IMR-90 (cell line): ENCODE results near the gene SRGAP3. TPM values are rescaled to one million over a fixed set of nuclear protein-coding genes. Genes with fewer than 3 reads are reported as not detected.

Experiments
- ATAC-seq: fragments of 200-7000 bp; cut with Tn5 transposase; 2 replicates; pipeline ENCODE4 v1.9.1; 2020; ENCODE audit warnings: low read depth, mild to moderate bottlenecking, moderate library complexity
- BruUV-seq: library from RNA; stranded (reverse); fragments of 400-500 nt; replicated peaks from 2 replicates; lab custom pipeline; 2021; lab: Mats Ljungman, UMichigan
- CTCF ChIA-PET: fragments of 300-600 bp; formaldehyde crosslinking; extraction: SDS; loops from one replicate; lab custom pipeline; 2021; ENCODE audit warnings: antibody characterized with exemption; lab: Yijun Ruan, JAX
- POLR2A ChIA-PET: fragments of 300-600 bp; sonication (Branson Sonifier 250); formaldehyde crosslinking; loops from one replicate; lab custom pipeline; 2022; ENCODE audit warnings: antibody characterized with exemption; ENCODE audit not compliant: unreplicated experiment; lab: Charles Lee
- DNase-seq: peaks from one replicate; pipeline ENCODE4 v3.0.0; 2013
- H2AFZ ChIP-seq: replicated peaks from 2 replicates; pipeline ENCODE3; 2013; ENCODE audit warnings: low read length, mild to moderate bottlenecking; ENCODE audit not compliant: poor library complexity
- H2AK5ac ChIP-seq: 2 replicates; pipeline ENCODE4 v1.6.1; 2013; ENCODE audit warnings: low read depth, low read length, inconsistent platforms
- H2AK9ac ChIP-seq: replicated peaks from 2 replicates; pipeline ENCODE3; 2013; ENCODE audit warnings: mild to moderate bottlenecking, low read depth, low read length, moderate library complexity; ENCODE audit not compliant: poor library complexity
- H2BK120ac ChIP-seq: 2 replicates; pipeline ENCODE4 v1.6.1; 2013; ENCODE audit warnings: low read depth, low read length, inconsistent platforms
- H2BK15ac ChIP-seq: 3 replicates; pipeline ENCODE4 v1.6.1; 2013; ENCODE audit warnings: low read depth, low read length, inconsistent platforms
- H2BK20ac ChIP-seq: 2 replicates; pipeline ENCODE4 v1.6.1; 2013; ENCODE audit warnings: low read depth, mild to moderate bottlenecking, inconsistent platforms, low read length, moderate library complexity
- H2BK5ac ChIP-seq: 2 replicates; pipeline ENCODE4 v1.6.1; 2013; ENCODE audit warnings: mild to moderate bottlenecking, low read depth, low read length, inconsistent platforms; ENCODE audit not compliant: poor library complexity, severe bottlenecking
- H3K14ac ChIP-seq: replicated peaks from 2 replicates; pipeline ENCODE4 v1.6.1; 2013; ENCODE audit warnings: low read depth, low read length, inconsistent platforms
- H3K18ac ChIP-seq: 2 replicates; pipeline ENCODE4 v1.6.1; 2013; ENCODE audit warnings: low read depth, low read length, control low read depth
- H3K23ac ChIP-seq: 2 replicates; pipeline ENCODE4 v1.6.1; 2013; ENCODE audit warnings: low read depth, low read length, inconsistent platforms
- H3K27ac ChIP-seq: 2 replicates; pipeline ENCODE4 v1.5.1; 2013; ENCODE audit warnings: mild to moderate bottlenecking, control low read depth, low read length; ENCODE audit not compliant: insufficient read depth
- H3K27me3 ChIP-seq: 2 replicates; pipeline ENCODE4 v1.6.1; 2013; ENCODE audit warnings: low read length; ENCODE audit not compliant: control insufficient read depth, insufficient read depth
- H3K36me3 ChIP-seq: 2 replicates; pipeline ENCODE4 v1.6.1; 2013; ENCODE audit warnings: low read length, mixed read lengths; ENCODE audit not compliant: control insufficient read depth, insufficient read depth
- H3K4ac ChIP-seq: 2 replicates; pipeline ENCODE4 v1.6.1; 2013; ENCODE audit warnings: low read depth, low read length, inconsistent platforms
- H3K4me1 ChIP-seq: 2 replicates; pipeline ENCODE4 v1.6.1; 2013; ENCODE audit warnings: low read length, mixed read lengths; ENCODE audit not compliant: control insufficient read depth, insufficient read depth
- H3K4me2 ChIP-seq: 2 replicates; pipeline ENCODE4 v1.6.1; 2013; ENCODE audit warnings: low read depth, mild to moderate bottlenecking, control low read depth, low read length, moderate library complexity
- H3K4me3 ChIP-seq: 2 replicates; pipeline ENCODE4 v1.5.1; 2013; ENCODE audit warnings: low read depth, mild to moderate bottlenecking, control low read depth, low read length, moderate library complexity; ENCODE audit not compliant: insufficient read depth
- H3K56ac ChIP-seq: 2 replicates; pipeline ENCODE4 v1.6.1; 2013; ENCODE audit warnings: low read length, inconsistent platforms; ENCODE audit not compliant: insufficient read depth; ENCODE audit errors: extremely low read depth
- H3K79me1 ChIP-seq, 2 experiments: 2 replicates each; pipeline ENCODE4 v1.6.1; 2013; ENCODE audit warnings: low read length in 2 of 2, inconsistent platforms in 1 of 2, low read depth in 1 of 2
- H3K9ac ChIP-seq: 2 replicates; pipeline ENCODE4 v1.6.1; 2013; ENCODE audit warnings: low read depth, low read length, control low read depth
- H3K9me1 ChIP-seq: 2 replicates; pipeline ENCODE4 v1.6.1; 2013; ENCODE audit warnings: low read length, inconsistent platforms; ENCODE audit not compliant: insufficient read depth
- H3K9me3 ChIP-seq: 2 replicates; pipeline ENCODE4 v1.6.1; 2013; ENCODE audit warnings: low read length; ENCODE audit not compliant: control insufficient read depth, insufficient read depth
- H4K20me1 ChIP-seq: 2 replicates; pipeline ENCODE4 v1.6.1; 2013; ENCODE audit warnings: low read length, inconsistent platforms; ENCODE audit not compliant: insufficient read depth
- H4K5ac ChIP-seq: 2 replicates; pipeline ENCODE4 v1.6.1; 2013; ENCODE audit warnings: mild to moderate bottlenecking, low read depth, low read length, control low read depth
- H4K8ac ChIP-seq, 2 experiments: 2 replicates each; pipeline ENCODE4 v1.6.1; 2013; ENCODE audit warnings: low read depth in 2 of 2, low read length in 2 of 2, control low read depth in 1 of 2, inconsistent platforms in 1 of 2
- H4K91ac ChIP-seq: 2 replicates; pipeline ENCODE4 v1.6.1; 2013; ENCODE audit warnings: low read depth, low read length, inconsistent platforms; ENCODE audit not compliant: insufficient read depth
- BHLHE40 ChIP-seq: fragments of 150-350 bp; IDR thresholded peaks from 2 replicates; pipeline ENCODE4 v1.6.1; 2016; ENCODE audit warnings: mild to moderate bottlenecking, low read depth, low read length
- CEBPB ChIP-seq: IDR thresholded peaks from 2 replicates; pipeline ENCODE4 v1.6.1; 2012; ENCODE audit warnings: low read depth, low read length, improper control_type of control experiment
- CHD1 ChIP-seq: IDR thresholded peaks from 2 replicates; pipeline ENCODE4 v1.6.1; 2012; ENCODE audit warnings: low read depth, low read length, improper control_type of control experiment
- FOS ChIP-seq: fragments of 150-350 bp; IDR thresholded peaks from 2 replicates; pipeline ENCODE4 v1.6.1; 2016; ENCODE audit warnings: low read depth, low read length
- MAFK ChIP-seq: IDR thresholded peaks from 2 replicates; pipeline ENCODE4 v1.6.1; 2012; ENCODE audit warnings: low read depth, low read length, improper control_type of control experiment
- MAZ ChIP-seq: IDR thresholded peaks from 2 replicates; pipeline ENCODE4 v1.6.1; 2012; ENCODE audit warnings: low read depth, mild to moderate bottlenecking, low read length, improper control_type of control experiment, moderate library complexity, borderline replicate concordance
- MXI1 ChIP-seq: IDR thresholded peaks from 2 replicates; pipeline ENCODE4 v1.6.1; 2012; ENCODE audit warnings: low read depth, mild to moderate bottlenecking, low read length, moderate library complexity, borderline replicate concordance
- NFE2L2 ChIP-seq: fragments of 150-350 bp; IDR thresholded peaks from 2 replicates; pipeline ENCODE4 v1.6.1; 2016; ENCODE audit warnings: low read depth, mild to moderate bottlenecking, low read length
- RAD21 ChIP-seq: IDR thresholded peaks from 2 replicates; pipeline ENCODE4 v1.6.1; 2012; ENCODE audit warnings: low read length, improper control_type of control experiment
- WGBS, 2 experiments: methylation state at CpG; one replicate each; pipeline versions ENCODE4 v1.1.5 to v1.1.7; 2013; ENCODE audit warnings: missing lambda C conversion rate in 2 of 2; ENCODE audit not compliant: insufficient read length in 1 of 2; ENCODE audit errors: extremely low coverage in 2 of 2; 5-methylcytosine and 5-hydroxymethylcytosine counted together
- dilution Hi-C: fragments of 300-500 bp; cut with HindIII; formaldehyde crosslinking; loops from one replicate; pipeline ENCODE4 v1.14.3; 2018; ENCODE audit warnings: low sequenced_read_pairs; ENCODE audit not compliant: unreplicated experiment
- in situ Hi-C: fragments of 300-500 bp; cut with MboI; formaldehyde crosslinking; loops from 3 replicates; pipeline ENCODE4 v1.14.3; 2019; ENCODE audit warnings: low sequenced_read_pairs, inconsistent platforms, mixed read lengths
- intact Hi-C: fragments of 100-400 bp; cut with micrococcal nuclease; formaldehyde crosslinking; loops from 2 replicates; pipeline ENCODE4 v1.10.0; 2022
- polyA plus RNA-seq, 3 experiments: library from polyadenylated mRNA; depleted of rRNA; stranded (reverse); fragments of >200 nt; gene quantifications; 2 replicates each; pipeline ENCODE4 v1.2.3, GENCODE V29; 2012; ENCODE audit warnings: low replicate concordance in 1 of 3
- total RNA-seq: library from RNA; depleted of rRNA; stranded (reverse); fragments of >200 nt; gene quantifications from 2 replicates; pipeline ENCODE4 v1.2.3, GENCODE V29; 2012
- TF ChIP-seq, protein P1 (sequence below): fragments of 150-350 bp; IDR thresholded peaks from 2 replicates; pipeline ENCODE4 v1.6.1; 2016; ENCODE audit warnings: low read depth, mild to moderate bottlenecking, low read length, moderate library complexity, borderline replicate concordance

Gene SRGAP3
- total and polyA plus RNA-seq, 2 of the 4 experiments (the other 2 are of a cell fraction), result 0.68 to 1.4 TPM

DNA sequence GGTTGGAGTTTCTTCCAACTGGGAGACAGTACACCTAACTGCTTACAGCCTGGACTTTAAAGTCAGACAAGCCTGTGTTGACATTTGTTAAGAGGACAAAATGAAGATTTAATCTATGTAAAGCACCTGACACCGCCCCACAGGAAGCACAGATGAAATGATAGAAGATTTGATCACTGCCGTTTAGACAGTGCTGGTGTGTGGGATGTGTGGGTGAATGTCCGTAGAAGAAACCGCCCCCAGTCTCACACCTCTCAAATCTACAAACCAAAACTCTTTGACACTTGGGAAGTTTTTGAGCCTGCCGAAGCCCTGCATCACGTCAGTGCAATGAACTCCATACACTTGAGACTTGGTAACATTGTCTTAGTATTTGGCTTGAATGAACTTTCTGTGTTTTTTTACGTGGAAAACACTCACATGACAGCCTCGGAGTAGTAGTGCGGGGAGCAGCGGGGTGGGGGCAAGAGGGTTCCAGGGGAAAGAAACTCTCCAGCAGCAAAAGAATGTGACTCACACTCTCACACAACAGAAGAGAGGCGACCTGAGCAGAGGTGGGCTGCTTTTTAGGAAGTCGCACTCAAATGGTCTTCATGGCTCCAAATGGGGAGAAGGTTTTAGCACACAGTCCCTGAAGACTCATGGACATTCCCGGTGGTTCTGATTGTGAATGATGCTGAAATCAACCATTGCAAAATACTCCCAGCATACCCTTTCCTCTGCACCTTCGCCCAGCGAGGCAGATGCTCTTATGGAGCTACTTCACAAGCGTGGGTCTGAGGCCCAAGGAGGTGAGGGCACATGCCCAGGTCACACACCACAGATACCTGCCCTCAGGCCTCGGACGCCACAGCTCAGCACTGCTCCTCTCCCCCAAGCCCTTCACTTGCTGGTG is 79.2 kb downstream of the SRGAP3 start:
- no peak overlapping the region for H2AK9ac ChIP-seq
- H3K18ac ChIP-seq, result no peak overlapping the region
- peaks cover 4% of the 10 kb centered on the region; the same call in 1 of the 2 replicates for H3K27me3 ChIP-seq
- no peak overlapping the region for H4K8ac ChIP-seq
- H3K9ac ChIP-seq, result no peak overlapping the region
- H2BK120ac ChIP-seq, result no peak overlapping the region
- H3K23ac ChIP-seq, result no peak overlapping the region
- H4K91ac ChIP-seq, result no peak overlapping the region
- WGBS, 2 experiments, result no CpG with 5 or more reads among the region's 18 CpGs
- in situ Hi-C loops (no loop called here), dilution Hi-C loops (no loop called here), intact Hi-C loops (no loop called here)
- no peak overlapping the region for H3K14ac ChIP-seq
- H3K27ac ChIP-seq, result no peak overlapping the region
- H4K5ac ChIP-seq, result no peak overlapping the region
- H3K4ac ChIP-seq, result no peak overlapping the region
- TF ChIP-seq MXI1 (no peak), BHLHE40 (no peak), CEBPB (no peak), FOS (no peak), NFE2L2 (no peak), MAZ (no peak), CHD1 (no peak), RAD21 (no peak), MAFK (no peak)
- TF ChIP-seq, protein P1, sequence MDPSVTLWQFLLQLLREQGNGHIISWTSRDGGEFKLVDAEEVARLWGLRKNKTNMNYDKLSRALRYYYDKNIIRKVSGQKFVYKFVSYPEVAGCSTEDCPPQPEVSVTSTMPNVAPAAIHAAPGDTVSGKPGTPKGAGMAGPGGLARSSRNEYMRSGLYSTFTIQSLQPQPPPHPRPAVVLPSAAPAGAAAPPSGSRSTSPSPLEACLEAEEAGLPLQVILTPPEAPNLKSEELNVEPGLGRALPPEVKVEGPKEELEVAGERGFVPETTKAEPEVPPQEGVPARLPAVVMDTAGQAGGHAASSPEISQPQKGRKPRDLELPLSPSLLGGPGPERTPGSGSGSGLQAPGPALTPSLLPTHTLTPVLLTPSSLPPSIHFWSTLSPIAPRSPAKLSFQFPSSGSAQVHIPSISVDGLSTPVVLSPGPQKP, result no peak
- H3K4me3 ChIP-seq, result no peak overlapping the region
- ChIA-PET CTCF (no interaction called here), POLR2A (no interaction called here)
- H3K79me1 ChIP-seq, result no peaks in the 10 kb centered on the region
- H3K9me3 ChIP-seq, result no peaks in the 10 kb centered on the region
- H2AK5ac ChIP-seq, result no peak overlapping the region
- H3K4me2 ChIP-seq, result no peak overlapping the region
- ATAC-seq, result no peak
- no TSS peak for BruUV-seq
- no peak overlapping the region for H2BK20ac ChIP-seq
- H2BK5ac ChIP-seq, result no peak overlapping the region
- no peak overlapping the region for H2BK15ac ChIP-seq
- H4K20me1 ChIP-seq, result no peaks in the 10 kb centered on the region
- H3K4me1 ChIP-seq, result no peaks in the 10 kb centered on the region
- H3K56ac ChIP-seq, result no peak overlapping the region
- no peaks in the 10 kb centered on the region for H3K9me1 ChIP-seq
- H3K36me3 ChIP-seq, result no peaks in the 10 kb centered on the region
- H2AFZ ChIP-seq, result no peak overlapping the region
- no peak for DNase-seq
